Hematopoietic multipotent progenitor cell treated with erythropoietin and hydrocortisone succinate and interleukin-3 and kit ligand, for 6 days (in vitro differentiated cells): Measurements from ENCODE around the gene CXXC1.
"Not testable (repeated sequence)": the region's sequence is repeated elsewhere in the genome, so short reads cannot be mapped to it uniquely, and the experiment has no call there.

Source experiments
- DNase-seq: peaks from one replicate; pipeline ENCODE4 v3.0.0-alpha.2; 2015

CXXC1 gene

GRCh38 chr18:50297621-50298442 lies 10.3 kb upstream of the CXXC1 start:
- DNase-seq, result peak; percentile 92

- no peak for DNase-seq
Measured at GRCh38 chr18:50293039-50293438, 5.5 kb upstream of the CXXC1 start.

- DNase-seq, result no peak
Measured at GRCh38 chr18:50289108-50289443, 1.6 kb upstream of the CXXC1 start.

- not testable (repeated sequence) for DNase-seq
Measured at GRCh38 chr18:50288348-50289107, 1.0 kb upstream of the CXXC1 start.

- DNase-seq, result no peak
Measured at GRCh38 chr18:50287028-50287440, 458 bp downstream of the CXXC1 start.

GRCh38 chr18:50286391-50287027 lies 983 bp downstream of the CXXC1 start:
- peak; percentile 84 for DNase-seq

- no peak for DNase-seq
Measured at GRCh38 chr18:50285631-50286321, 1.7 kb downstream of the CXXC1 start.

GRCh38 chr18:50285071-50285470 lies 2.4 kb downstream of the CXXC1 start:
- DNase-seq, result no peak

GRCh38 chr18:50284255-50284885 lies 3.1 kb downstream of the CXXC1 start:
- DNase-seq, result no peak

GRCh38 chr18:50283469-50284209 lies 3.9 kb downstream of the CXXC1 start:
- DNase-seq, result no peak

- no peak for DNase-seq
Measured at GRCh38 chr18:50282521-50283335, 4.8 kb downstream of the CXXC1 start.

GRCh38 chr18:50281972-50282520 lies 5.4 kb downstream of the CXXC1 start:
- DNase-seq, result no peak

GRCh38 chr18:50281295-50281971 lies 6.1 kb downstream of the CXXC1 start, which contains the start of gene MBD1:
Gene MBD1, minus strand, starts transcription at chr18:50281523. Its CDS starts 1,531 bp downstream, at chr18:50279992.
- peak; percentile 98 for DNase-seq

GRCh38 chr18:50280707-50281294 lies 6.7 kb downstream of the CXXC1 start:
- no peak for DNase-seq

- no peak for DNase-seq
Measured at GRCh38 chr18:50279752-50280151, 7.7 kb downstream of the CXXC1 start.

GRCh38 chr18:50277942-50278341 lies 9.6 kb downstream of the CXXC1 start:
- no peak for DNase-seq

GRCh38 chr18:50276452-50276851 lies 11.0 kb downstream of the CXXC1 start:
- DNase-seq, result no peak

- no peak for DNase-seq
Measured at GRCh38 chr18:50275503-50276036, 11.9 kb downstream of the CXXC1 start.

- DNase-seq, result no peak
Measured at GRCh38 chr18:50274941-50275340, 12.6 kb downstream of the CXXC1 start.
